ELF-1 (cell line): ENCODE measurements around the gene CPM.
A peak's percentile ranks its signal among the peaks of the same experiment; 100 is the strongest.

Source experiments
- DNase-seq: peaks from one replicate; pipeline ENCODE4 v3.0.0-alpha.2; 2016; ENCODE audit warnings: low read depth, low spot score

Gene CPM

GRCh38 chr12:68956466-68956865 is 23.5 kb upstream of the CPM start:
- no peak for DNase-seq

GRCh38 chr12:68954811-68955210 is 21.8 kb upstream of the CPM start:
- no peak for DNase-seq

- DNase-seq = no peak
These were observed 20.6 kb upstream of the CPM start for GRCh38 chr12:68953536-68953935.

GRCh38 chr12:68951652-68952051 is 18.7 kb upstream of the CPM start:
- DNase-seq = no peak

GRCh38 chr12:68950511-68950910 is 17.5 kb upstream of the CPM start:
- no peak for DNase-seq

- DNase-seq = no peak
These were observed 12.3 kb upstream of the CPM start for GRCh38 chr12:68945255-68945654.

GRCh38 chr12:68944296-68945076 is 11.5 kb upstream of the CPM start:
- DNase-seq = no peak

- no peak for DNase-seq
These were observed 10.9 kb upstream of the CPM start for GRCh38 chr12:68943848-68944247.

GRCh38 chr12:68940731-68941130 is 7.8 kb upstream of the CPM start:
- DNase-seq = no peak

GRCh38 chr12:68939505-68939904 is 6.5 kb upstream of the CPM start:
- DNase-seq = no peak

- DNase-seq = no peak
These were observed 1.4 kb upstream of the CPM start for GRCh38 chr12:68934392-68934791.

- DNase-seq = peak; percentile 61
These were observed 627 bp downstream of the CPM start for GRCh38 chr12:68932128-68932960.

GRCh38 chr12:68930178-68930577 is 2.8 kb downstream of the CPM start:
- no peak for DNase-seq

- DNase-seq = no peak
These were observed 8.4 kb downstream of the CPM start for GRCh38 chr12:68924546-68924945.

- no peak for DNase-seq
These were observed 13.3 kb downstream of the CPM start for GRCh38 chr12:68919581-68920239.

GRCh38 chr12:68918960-68919359 is 14.0 kb downstream of the CPM start:
- no peak for DNase-seq

- DNase-seq = no peak
These were observed 17.9 kb downstream of the CPM start for GRCh38 chr12:68915055-68915454.

GRCh38 chr12:68913682-68914081 is 19.3 kb downstream of the CPM start:
- no peak for DNase-seq

- DNase-seq = no peak
These were observed 20.1 kb downstream of the CPM start for GRCh38 chr12:68912916-68913315.

GRCh38 chr12:68911197-68911718 is 21.7 kb downstream of the CPM start:
- DNase-seq = no peak

GRCh38 chr12:68910128-68910527 is 22.8 kb downstream of the CPM start:
- no peak for DNase-seq

GRCh38 chr12:68908076-68908475 is 24.9 kb downstream of the CPM start:
- no peak for DNase-seq
